Caco-2 (cell line): ENCODE measurements around the gene COMMD1. TPM values are rescaled to one million over a fixed set of nuclear protein-coding genes. Genes with fewer than 3 reads are reported as not detected.

Source experiments
- BruUV-seq: library from RNA; stranded (reverse); fragments of 400-500 nt; replicated peaks from 2 replicates; lab custom pipeline; 2021; lab: Mats Ljungman, UMichigan
- CTCF ChIA-PET: fragments of 300-600 bp; sonication (Branson Sonifier 250); formaldehyde crosslinking; loops from one replicate; lab custom pipeline; 2022; ENCODE audit warnings: antibody characterized with exemption; lab: Charles Lee
- POLR2A ChIA-PET: fragments of 300-600 bp; sonication (Branson Sonifier 250); formaldehyde crosslinking; loops from one replicate; lab custom pipeline; 2022; ENCODE audit warnings: antibody characterized with exemption; lab: Charles Lee
- DNase-seq, 2 experiments: peaks; one replicate each; pipeline versions ENCODE4 v3.0.0 to v3.0.0-alpha.2; 2020 to 2022
- H3K27me3 ChIP-seq: replicated peaks from 2 replicates; pipeline ENCODE4 v1.6.0; 2011; ENCODE audit warnings: low read length; ENCODE audit not compliant: control insufficient read depth, insufficient read depth
- H3K36me3 ChIP-seq: 2 replicates; pipeline ENCODE4 v1.5.1; 2011; ENCODE audit warnings: low read length; ENCODE audit not compliant: control insufficient read depth, insufficient read depth
- H3K4me1 ChIP-seq: fragments of 250-450 bp; sonication (Bioruptor Pico); 2 replicates; pipeline ENCODE4 v1.5.1; 2020; ENCODE audit warnings: mild to moderate bottlenecking
- H3K4me3 ChIP-seq: 2 replicates; pipeline ENCODE4 v1.5.1; 2011; ENCODE audit warnings: low read depth, mild to moderate bottlenecking, control low read depth, low read length
- H3K9me3 ChIP-seq: fragments of 250-450 bp; sonication (Bioruptor Pico); 2 replicates; pipeline ENCODE4 v1.5.1; 2020; ENCODE audit warnings: mild to moderate bottlenecking, moderate library complexity
- H3K27ac Mint-ChIP-seq: one replicate; pipeline ENCODE4 v1.8.0; 2022; ENCODE audit warnings: mixed read lengths; ENCODE audit not compliant: unreplicated experiment
- H3K27me3 Mint-ChIP-seq: one replicate; pipeline ENCODE4 v1.8.0; 2022; ENCODE audit warnings: mixed read lengths; ENCODE audit not compliant: insufficient read depth, unreplicated experiment
- H3K36me3 Mint-ChIP-seq: one replicate; pipeline ENCODE4 v1.8.0; 2022; ENCODE audit warnings: mild to moderate bottlenecking, mixed read lengths; ENCODE audit not compliant: insufficient read depth, unreplicated experiment
- H3K4me1 Mint-ChIP-seq: one replicate; pipeline ENCODE4 v1.8.0; 2022; ENCODE audit warnings: low read depth, mixed read lengths; ENCODE audit not compliant: unreplicated experiment
- H3K4me3 Mint-ChIP-seq: one replicate; pipeline ENCODE4 v1.8.0; 2022; ENCODE audit warnings: mild to moderate bottlenecking, moderate library complexity, mixed read lengths; ENCODE audit not compliant: unreplicated experiment
- H3K9me3 Mint-ChIP-seq: one replicate; pipeline ENCODE4 v1.8.0; 2022; ENCODE audit warnings: mixed read lengths; ENCODE audit not compliant: unreplicated experiment
- CTCF ChIP-seq, 2 experiments: fragments of 200-600 bp in 1 of 2; IDR thresholded peaks; 1 replicate in 1 of 2; 2 replicates in 1 of 2; pipeline versions ENCODE4 v1.5.1 to v1.8.0; 2011 to 2022; ENCODE audit warnings: antibody characterized with exemption in 1 of 2, control low read depth in 1 of 2, inconsistent platforms in 1 of 2, low read depth in 1 of 2, low read length in 1 of 2, mild to moderate bottlenecking in 1 of 2, moderate library complexity in 1 of 2; ENCODE audit not compliant: insufficient read depth in 1 of 2, severe bottlenecking in 1 of 2, unreplicated experiment in 1 of 2
- intact Hi-C: fragments of 100-400 bp; cut with micrococcal nuclease; formaldehyde crosslinking; loops from one replicate; pipeline ENCODE4 v1.10.0; 2022; ENCODE audit not compliant: unreplicated experiment
- total RNA-seq: library from RNA; stranded (reverse); gene quantifications from 2 replicates; pipeline ENCODE4 v1.2.3, GENCODE V29; 2022

COMMD1 gene
- total RNA-seq, 1 experiment from 2014 or later: 56.7 TPM

- Histone ChIP-seq H3K27me3 (no peaks in the 10 kb centered on the region), H3K36me3 (no peaks in the 10 kb centered on the region), H3K4me1 (peaks cover 19% of the 10 kb centered on the region), H3K4me3 (no peak overlapping the region), H3K9me3 (no peaks in the 10 kb centered on the region)
- Mint-ChIP-seq H3K27ac (no peak overlapping the region), H3K4me1 (peaks cover 6% of the 10 kb centered on the region), H3K4me3 (no peak overlapping the region), H3K27me3 (no peaks in the 10 kb centered on the region), H3K9me3 (peaks cover 20% of the 10 kb centered on the region), H3K36me3 (no peaks in the 10 kb centered on the region)
- intact Hi-C loops: no loop called here
- ChIA-PET POLR2A (no interaction called here), CTCF (interaction anchor here (0.6 kb wide), 1 partner anchor 100 kb away, joined by 5 read pairs; no protein-coding TSS in a partner anchor)
- no TSS peak for BruUV-seq
- DNase-seq: no peak
- TF ChIP-seq CTCF (IDR thresholded peaks at IDR 0.05; ENCODE audit: insufficient read depth in 1 of 2, low read depth in 1 of 2, low read length in 1 of 2, severe bottlenecking in 1 of 2, unreplicated experiment in 1 of 2): no peak
These were observed 184.2 kb downstream of the COMMD1 start for GRCh38 chr2:62089658-62090057.

- no peak overlapping the region for H3K4me3 ChIP-seq
- H3K36me3 ChIP-seq: no peaks in the 10 kb centered on the region
- Mint-ChIP-seq H3K9me3 (peaks cover 20% of the 10 kb centered on the region), H3K4me1 (peaks cover 6% of the 10 kb centered on the region), H3K27me3 (no peaks in the 10 kb centered on the region), H3K36me3 (no peaks in the 10 kb centered on the region), H3K27ac (no peak overlapping the region), H3K4me3 (no peak overlapping the region)
- TF ChIP-seq CTCF (IDR thresholded peaks at IDR 0.05; ENCODE audit: insufficient read depth in 1 of 2, low read depth in 1 of 2, low read length in 1 of 2, severe bottlenecking in 1 of 2, unreplicated experiment in 1 of 2): no peak
- DNase-seq: no peak
- no TSS peak for BruUV-seq
- no peaks in the 10 kb centered on the region for H3K27me3 ChIP-seq
- H3K4me1 ChIP-seq: peaks cover 19% of the 10 kb centered on the region
- intact Hi-C loops: no loop called here
- no peaks in the 10 kb centered on the region for H3K9me3 ChIP-seq
- ChIA-PET CTCF (no interaction called here), POLR2A (no interaction called here)
These were observed 186.0 kb downstream of the COMMD1 start for GRCh38 chr2:62091471-62091870.

- CTCF ChIA-PET: no interaction called here
- no peaks in the 10 kb centered on the region for H3K9me3 ChIP-seq
- intact Hi-C loops: no loop called here
- no peaks in the 10 kb centered on the region for H3K27me3 ChIP-seq
- Mint-ChIP-seq H3K4me3 (no peak overlapping the region), H3K27me3 (no peaks in the 10 kb centered on the region), H3K36me3 (no peaks in the 10 kb centered on the region), H3K27ac (no peak overlapping the region), H3K9me3 (no peaks in the 10 kb centered on the region), H3K4me1 (peaks cover 14% of the 10 kb centered on the region)
- BruUV-seq: no TSS peak
- no peak for TF ChIP-seq CTCF (IDR thresholded peaks at IDR 0.05; ENCODE audit: insufficient read depth in 1 of 2, low read depth in 1 of 2, low read length in 1 of 2, severe bottlenecking in 1 of 2, unreplicated experiment in 1 of 2)
- H3K36me3 ChIP-seq: no peaks in the 10 kb centered on the region
- DNase-seq: no peak
- POLR2A ChIA-PET: interaction anchor here (0.6 kb wide), 1 partner anchor 150 kb away, joined by 3 read pairs; no protein-coding TSS in a partner anchor
- H3K4me1 ChIP-seq: no peaks in the 10 kb centered on the region; the same call in 1 of the 2 replicates
- H3K4me3 ChIP-seq: no peak overlapping the region
These were observed 193.6 kb downstream of the COMMD1 start for GRCh38 chr2:62099050-62099449.
